ENCODE measurements around the gene INPP4B.

INPP4B gene

DNA sequence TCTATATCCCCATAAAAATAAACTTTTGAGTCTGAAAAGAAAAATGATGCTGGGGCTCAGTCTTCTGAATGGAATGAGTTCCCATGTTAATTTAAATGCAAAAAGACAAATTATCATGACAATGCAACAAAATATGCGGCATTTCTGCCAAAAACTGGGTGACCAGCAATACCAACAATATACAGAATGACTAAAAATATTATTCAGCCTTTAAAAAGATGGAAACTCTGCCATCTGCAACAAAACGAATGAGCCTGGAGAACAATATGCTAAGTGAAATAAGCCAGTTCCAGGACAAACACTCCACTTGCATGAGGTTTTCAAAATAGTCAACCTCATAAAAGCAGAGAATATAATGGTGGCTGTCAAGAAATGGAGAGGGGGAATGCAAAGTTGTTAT is 651.2 kb downstream of the INPP4B start:
- DNase-seq, result no peak

DNA sequence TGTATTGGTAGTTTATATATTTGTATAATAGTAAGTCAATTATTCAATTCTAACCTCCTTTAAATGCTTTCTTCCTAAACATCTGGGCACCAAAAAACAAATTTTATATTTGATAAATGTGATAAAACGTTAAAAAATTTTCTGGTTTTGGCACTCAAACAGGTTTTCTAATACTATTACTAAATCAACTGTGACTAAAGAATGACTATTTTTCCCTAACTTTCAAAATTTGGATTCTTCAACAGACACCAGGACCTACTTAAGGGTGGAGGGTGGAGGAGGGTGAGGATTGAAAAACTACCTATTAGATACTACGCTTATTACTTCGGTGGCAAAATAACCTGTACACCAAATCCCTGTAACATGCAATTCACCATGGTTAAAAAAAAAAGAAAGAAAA is 654.2 kb downstream of the INPP4B start:
- no peak for DNase-seq

DNA sequence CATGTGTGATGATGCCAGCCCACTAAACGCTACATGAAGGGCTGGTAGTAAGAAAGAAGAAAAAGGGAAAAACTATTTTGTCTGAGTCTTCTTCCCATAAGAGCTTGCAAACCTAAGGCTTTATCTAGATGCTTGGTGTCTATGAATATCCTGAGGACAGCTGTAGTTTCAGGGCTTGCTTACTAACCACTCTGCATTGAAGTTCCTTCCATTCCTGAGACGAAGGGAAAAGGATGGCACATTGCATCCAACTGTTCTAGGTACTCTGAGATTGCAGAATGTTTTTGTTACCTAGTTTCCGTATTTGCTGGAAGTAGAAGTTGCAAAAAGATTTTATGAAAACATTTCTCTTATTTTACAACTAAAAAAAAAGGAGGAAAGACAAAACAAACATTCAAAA is 665.1 kb downstream of the INPP4B start:
- DNase-seq, result no peak

DNA sequence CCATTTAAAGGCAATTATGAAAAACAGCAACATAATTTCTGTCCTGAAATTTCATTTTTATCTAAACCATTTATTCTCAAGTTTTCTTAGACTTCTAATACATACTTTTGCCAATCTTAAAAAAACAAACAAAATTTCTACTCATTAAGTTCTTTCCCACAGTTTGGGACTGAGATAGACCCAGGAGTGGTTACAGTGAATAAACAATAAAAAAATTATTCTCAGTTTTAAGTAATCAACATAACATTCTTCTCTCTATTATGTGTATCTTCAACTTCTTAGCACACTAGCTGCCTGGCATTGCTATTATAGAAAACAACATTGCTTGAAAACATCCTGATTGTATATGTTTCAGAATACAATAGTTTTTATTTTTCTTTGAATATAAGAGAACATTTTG is 676.9 kb downstream of the INPP4B start:
- DNase-seq, result no peak

DNA sequence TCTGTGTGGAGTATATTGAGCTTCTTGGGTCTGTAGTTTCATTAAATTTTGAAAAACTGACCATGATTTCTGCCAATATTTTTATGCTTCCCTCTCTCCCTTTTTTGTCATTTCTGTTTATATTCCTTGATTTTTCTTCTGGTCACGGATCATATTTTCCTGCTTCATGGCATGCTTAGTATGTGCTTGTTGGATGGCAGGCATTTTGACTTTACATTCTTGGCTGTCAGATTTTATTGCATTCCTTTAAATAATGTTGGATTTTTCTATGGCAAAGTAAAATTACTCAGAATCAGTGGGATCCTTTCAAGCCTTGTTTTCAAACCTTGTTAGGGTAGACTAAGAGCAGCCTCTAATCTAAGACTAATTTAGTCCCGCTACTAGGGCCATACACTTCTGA is 677.9 kb downstream of the INPP4B start:
- no peak for DNase-seq

DNA sequence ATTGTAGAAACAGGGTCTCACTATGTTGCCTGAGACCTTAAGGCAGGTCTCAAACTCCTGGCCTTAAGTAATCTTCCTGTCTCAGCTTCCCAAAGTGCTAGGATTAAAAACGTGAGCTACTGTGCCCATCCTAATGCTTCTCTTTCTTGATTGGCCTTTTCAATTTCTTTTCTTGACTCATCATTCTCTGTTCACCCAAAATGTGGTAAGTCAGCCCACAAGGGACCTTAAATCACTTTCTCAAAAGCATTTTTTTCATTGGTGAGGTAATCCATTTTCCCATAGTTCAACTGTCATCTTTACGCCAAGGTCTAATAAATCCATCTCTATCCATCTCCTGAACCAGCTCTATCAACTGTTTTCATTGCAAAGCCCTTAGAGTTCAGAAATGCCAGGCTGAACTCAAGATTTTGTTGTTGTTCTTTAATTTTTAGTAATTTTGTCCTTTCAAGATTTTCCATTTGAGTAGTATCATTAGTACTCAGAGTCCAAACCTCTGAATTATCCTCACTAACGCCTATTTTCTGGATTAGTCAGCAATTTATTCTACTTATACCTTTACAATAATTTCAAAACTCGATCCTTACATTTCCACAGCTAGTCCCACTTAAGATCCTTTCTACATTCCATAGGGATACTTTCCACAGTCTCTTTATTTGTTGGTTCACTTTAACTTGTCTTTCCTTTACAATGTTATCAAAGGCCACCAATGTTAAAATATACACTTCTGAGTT is 681.2 kb downstream of the INPP4B start:
- DNase-seq, result no peak

DNA sequence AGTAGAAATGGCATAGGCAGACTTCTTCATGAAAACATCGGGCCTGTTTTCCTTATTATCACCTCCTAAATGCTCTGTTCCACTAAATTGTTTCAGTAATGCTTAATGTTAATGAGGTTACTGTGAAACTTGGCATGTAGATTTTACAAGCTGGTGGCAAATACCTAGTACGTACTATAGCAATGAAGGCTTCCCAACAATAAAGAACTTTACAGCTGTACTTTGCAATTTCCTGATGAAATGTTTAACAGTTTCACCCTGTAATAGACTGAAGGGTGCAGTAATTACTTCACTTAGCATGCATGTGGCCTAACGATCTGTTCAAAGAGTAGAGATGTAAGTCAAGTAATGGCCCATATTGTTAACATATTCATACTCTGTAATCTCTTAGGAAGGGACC is 685.0 kb downstream of the INPP4B start:
- no peak for DNase-seq

DNA sequence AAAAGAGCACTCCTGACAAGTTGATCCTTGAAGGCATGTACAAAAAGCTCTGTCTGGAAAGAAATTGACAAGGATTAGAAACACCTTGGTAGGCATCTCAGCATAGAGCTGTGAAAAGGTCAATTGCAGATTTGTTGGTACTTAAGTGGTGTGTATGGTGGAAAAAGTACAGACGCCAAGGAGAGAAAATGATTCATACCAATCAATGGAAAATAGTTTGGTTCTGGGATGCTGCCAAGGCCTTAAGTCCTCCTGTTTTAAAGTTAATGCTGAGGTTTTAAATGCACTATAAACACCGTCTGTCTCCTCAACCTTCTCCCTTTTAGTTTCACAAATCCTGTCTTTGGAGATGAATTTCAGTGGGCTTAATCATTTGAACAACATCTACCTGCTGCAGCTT is 685.6 kb downstream of the INPP4B start:
- no peak for DNase-seq

DNA sequence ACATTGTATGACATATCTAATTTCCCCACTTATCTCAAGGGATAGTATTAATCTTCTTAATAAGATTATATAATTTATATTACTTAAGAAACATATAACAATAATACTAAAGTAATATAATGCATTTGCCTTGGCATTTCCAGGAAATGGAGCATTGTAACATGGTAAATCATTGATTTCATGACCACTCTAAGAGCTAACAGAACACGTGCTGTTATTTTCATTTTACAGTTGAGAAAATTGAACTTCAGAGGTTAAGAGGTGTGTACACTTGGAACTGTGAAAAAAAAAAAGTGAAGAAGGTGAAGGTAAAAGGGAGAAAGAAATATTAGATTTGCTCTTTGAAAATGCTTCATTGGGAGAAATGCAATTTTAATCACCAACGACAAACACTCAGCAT is 687.1 kb downstream of the INPP4B start:
- DNase-seq, result no peak

DNA sequence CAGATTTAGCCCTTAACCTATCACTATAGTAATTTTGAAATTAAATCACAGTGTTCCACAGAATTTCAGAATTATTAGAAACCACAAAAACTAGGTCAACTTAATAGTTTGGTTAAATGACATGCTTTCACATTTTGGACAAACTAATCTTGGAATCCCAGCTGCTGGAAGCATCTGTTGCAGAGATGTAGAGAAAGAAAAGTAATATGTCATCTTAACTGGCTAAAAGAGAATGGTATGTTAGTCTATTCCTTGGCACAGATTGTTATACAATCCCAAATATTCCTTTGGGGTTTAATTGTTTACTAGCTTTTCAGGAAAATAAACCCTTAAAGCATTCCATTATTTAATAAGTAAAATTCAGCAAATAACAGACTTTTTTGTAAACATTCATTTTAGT is 689.8 kb downstream of the INPP4B start:
- DNase-seq, result no peak

DNA sequence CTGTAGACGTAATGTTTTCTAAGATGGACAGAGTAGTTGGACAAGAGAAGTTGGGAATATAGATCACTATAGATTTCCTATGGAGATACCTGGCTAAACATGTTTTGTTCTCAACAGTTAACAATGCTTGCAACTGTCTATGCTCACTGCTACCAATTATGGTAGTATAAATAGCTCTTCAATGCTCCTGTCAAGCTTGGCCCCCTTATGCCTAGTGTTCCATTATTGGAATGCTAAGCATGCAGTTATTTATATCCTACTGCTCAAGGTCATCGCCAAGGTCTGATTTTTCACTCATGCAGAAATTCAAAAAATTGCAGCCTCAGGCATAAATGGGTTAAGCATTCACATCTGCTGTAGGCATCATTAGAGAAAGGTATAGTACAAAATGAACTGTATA is 690.8 kb downstream of the INPP4B start:
- no peak for DNase-seq

DNA sequence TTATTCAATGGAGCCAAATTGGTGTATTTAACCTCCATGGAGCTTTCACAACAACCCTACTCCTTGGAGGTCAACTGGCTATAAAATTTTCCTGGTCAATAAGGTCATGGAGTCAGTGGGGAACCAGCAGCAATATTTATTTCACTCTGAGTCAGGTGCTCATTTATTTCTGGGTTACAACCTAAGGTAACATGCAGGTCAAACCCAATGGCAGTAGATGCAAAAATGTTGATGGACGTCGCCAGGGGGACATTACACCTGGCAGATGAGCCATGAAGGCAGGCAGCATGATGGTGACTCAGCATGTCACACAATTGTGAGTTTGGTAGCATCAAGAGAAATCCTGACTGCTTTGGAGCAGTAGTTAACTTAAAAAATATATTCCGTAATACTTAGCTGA is 695.6 kb downstream of the INPP4B start:
- no peak for DNase-seq

DNA sequence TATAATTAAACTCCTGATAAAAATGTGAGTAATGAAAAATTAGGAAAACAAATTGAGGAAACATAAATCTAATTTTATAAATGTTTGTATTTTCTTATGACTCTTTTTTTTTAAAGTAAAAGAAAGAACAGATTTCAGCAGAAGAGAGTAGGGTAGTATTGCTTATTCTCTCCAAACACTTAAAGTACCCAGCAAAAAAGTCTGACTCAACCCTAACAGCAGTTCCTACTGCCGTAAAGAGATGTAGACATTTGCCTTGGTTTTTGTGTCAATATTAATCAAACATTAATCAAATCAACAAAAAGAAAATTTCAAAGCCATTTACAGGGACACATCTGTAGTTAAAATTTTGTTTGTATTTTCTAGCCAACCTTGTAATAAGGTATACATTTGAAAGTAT is 701.3 kb downstream of the INPP4B start:
- no peak for DNase-seq

DNA sequence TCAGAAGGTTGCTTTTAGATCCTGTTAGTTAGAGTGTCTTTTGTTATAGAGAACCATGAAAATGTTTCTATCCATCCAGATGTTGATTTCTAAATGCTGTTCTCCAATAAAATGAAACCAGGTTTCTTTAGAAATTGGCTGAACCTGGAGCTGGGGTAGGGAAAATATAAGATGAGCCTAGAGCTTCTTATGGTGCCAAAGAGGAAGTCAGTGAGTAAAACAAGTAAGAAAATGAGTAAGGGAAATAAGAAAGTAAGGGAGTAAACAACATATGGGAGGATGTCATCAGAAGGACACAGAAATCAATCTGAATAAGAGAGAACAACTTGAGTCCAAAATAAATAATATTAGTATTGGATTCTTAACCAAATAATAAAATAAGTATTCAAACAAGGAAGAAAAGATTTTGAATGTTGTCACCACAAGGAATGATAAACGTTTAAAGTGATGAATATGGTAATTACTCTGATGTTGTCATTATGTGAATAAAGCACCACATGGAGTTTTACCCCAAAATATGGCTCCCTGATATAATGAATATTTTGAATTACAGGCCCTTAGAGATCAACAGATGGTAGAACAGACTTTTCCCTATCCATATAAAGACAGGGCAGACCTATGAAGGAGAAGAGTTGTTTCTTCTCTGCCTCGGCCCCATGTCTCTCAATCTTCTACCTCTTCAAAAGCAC is 703.6 kb downstream of the INPP4B start:
- DNase-seq, result no peak

DNA sequence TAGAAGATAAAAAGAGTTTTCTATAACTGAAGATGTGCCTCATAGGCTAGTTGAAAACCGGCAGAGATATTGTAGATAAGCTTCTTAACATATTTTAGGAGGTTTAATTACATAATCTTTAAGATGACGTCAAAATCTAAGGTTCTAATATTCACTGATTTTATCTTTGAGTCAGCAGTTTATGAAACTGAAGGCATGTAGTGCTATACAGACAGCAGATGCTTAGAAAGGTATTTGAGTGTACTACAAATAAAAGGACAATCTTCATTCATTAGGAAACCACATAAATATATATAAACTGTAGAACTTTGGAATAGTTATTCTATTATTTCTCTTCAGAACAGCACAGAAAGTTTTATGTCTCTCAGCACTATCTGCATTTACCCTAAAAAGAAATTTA is 704.9 kb downstream of the INPP4B start:
- DNase-seq, result no peak

DNA sequence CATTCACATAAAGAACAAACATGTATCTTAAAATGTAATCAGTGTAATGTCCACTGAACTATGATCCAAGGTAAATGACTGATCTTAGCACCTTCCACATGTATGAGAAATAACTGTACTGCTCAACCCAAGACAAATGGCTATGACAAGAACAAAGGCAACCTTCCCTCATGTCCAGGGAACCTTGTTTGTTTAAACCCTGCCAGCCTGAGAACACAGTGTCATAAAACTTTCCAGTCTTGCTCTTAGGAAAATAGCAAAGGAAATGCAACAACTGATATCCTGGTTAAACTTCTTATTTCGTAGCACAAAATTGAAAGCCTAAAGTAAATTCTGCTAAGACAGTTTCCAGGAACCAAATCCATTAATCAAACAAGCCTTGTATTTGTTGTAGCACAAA is 715.4 kb downstream of the INPP4B start:
- no peak for DNase-seq

DNA sequence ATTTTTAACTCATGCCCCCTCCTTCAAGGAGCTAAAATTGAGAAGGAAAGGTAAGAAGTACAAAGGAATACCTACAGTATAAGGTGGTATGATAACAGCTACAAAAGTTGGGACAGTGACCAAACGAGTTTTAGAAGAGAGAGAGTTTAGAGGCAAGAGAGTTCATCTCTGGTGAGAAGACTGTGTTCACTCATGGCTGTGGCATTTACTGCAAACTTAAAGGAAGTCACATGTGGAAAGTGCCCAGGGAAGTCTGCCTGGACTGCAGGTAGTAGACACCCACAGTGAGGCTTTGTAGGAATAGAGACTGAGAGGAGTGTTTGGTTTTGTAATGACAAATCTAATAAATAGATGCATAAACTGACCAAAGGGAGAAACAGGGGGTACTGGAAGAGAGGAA is 716.2 kb downstream of the INPP4B start:
- no peak for DNase-seq

DNA sequence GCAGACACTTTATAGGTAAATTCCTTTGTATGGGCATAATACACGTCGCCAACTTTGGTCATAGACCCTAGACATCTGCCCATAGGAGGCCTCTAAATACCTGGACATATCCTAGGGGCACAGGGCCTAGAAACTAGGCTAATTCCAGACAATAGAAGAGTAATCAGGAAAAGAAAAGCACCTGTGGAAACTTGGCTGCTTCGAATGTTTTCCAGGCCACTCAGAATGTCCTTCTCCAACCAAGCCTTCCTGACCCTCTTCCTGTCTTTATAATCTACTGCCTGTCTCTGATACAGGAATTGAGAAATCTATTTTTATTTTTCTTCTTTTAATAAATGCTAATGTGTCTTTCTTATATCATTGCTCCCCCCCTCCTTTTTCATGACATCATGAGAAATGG is 716.6 kb downstream of the INPP4B start:
- no peak for DNase-seq

DNA sequence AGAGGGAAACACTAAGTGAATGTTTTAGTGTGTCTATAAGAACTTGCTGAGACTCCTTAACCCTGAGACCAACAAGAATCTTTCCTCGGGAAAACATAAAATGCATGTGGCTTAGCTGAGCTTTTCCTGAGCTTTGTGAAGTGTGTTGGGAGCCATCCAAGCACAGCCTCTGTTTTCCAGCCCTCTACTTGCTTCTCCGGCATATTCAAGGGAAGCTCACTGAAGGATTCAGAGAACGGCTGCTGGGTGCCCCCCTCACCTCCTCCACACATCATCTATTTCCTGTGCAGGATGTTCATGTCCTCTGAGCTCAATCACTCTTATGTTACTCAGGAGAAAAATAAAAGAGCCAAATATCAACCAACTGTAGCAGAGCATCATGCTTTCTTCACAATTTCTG is 717.6 kb downstream of the INPP4B start:
- DNase-seq, result no peak

DNA sequence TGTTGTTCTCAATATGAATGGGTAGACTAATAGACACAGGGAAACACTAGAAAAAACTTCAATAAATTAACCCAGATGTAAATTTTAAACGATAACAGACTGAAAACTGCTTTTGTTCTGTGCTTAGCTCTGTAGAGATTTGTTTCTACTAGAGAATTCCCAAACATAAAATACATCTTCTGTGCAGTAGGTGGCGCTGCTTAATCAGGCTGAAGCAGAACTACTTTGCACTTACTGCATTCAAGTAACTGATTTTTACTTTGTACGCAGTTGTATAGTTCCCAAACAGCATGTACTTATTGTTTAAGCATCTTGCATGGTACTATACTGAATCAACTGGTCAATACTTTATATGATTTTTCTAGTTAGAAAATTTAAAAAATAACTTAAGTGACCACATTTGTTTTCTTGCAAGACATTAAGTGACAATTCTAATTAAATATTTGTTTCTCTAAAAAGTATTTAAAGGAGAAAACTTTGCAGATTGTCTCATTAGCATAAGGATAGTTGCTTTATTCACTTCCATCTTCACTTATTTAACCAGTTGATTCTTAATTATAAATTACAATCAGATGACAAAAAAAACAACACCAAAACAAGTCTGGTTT is 719.1 kb downstream of the INPP4B start:
- peak; percentile 51 for DNase-seq

DNA sequence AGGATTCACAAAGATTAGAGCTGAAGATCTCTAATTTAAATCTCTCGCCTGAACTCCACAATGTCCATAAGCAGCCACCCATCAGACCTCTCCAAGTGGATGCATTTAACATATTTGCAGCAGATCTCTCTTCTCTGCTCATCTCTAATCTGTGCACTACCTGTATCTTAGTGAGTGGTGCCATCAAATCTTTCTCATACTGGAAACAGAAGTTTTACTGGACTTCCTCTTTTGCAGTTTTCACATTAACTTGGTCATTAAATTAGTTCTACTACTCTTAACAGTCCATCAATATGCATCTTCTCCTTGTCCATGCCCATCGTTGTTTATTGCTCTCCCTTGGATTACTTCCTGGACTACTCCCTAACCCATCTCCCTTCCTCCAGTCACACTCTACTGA is 721.2 kb downstream of the INPP4B start:
- DNase-seq, result no peak

DNA sequence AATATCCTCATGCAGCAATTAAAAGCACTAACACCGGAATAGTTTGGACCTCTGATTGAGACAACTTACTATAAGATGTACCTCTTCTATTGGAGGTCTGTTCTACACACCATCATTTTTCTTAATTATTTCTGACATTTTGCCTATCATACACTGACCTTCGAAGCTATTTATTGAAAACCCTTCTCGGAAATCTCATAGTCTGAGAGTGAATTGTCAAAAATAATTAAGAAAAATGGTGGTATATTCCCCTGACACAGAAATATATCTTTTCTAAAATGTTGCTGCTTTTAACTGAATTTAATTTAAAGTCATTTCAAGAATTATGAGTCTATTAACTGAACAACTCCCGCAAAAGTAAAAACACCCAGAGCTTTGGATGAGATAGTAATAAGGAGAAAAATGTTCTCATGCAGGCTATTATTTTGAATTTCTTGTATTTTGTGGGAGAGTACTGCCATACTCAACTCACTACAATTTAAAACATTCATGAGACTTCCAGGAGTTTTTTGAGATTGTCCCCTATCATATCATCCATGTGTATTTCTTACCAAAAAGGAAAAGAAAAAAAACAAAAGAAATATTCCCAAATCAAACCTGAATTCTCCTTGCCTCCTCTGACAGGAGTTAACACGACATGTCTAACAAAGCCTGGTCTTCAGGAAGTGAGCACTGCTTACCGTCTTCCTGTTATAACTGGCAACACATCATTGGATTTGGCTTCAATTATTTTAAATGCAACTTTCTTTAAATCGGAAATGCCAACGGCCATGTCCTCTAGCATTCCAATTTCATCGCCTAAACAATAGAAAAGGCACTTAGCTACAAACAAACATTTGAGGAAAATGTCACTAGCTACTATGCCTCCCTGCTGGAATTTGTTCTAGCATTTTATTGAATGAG is 724.4 kb downstream of the INPP4B start:
- DNase-seq, result no peak

DNA sequence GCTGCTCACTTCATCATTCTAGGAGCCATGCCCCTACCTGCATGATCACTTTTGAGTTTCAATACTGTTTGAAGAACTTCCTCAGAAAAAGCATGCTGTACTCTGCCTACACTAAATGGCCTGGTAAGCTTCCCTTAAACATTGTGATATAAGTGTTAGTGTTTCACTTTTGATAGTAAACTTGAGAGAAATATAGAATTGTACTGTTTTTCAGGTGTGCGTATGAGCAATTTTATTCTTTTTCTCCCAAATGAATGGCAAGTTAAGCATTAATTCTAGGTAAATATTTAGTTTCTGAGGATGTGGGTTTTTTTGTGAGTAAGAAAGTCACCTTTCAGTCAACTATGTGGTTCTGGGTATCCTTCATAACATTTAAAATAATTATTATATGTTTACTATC is 725.2 kb downstream of the INPP4B start:
- no peak for DNase-seq

DNA sequence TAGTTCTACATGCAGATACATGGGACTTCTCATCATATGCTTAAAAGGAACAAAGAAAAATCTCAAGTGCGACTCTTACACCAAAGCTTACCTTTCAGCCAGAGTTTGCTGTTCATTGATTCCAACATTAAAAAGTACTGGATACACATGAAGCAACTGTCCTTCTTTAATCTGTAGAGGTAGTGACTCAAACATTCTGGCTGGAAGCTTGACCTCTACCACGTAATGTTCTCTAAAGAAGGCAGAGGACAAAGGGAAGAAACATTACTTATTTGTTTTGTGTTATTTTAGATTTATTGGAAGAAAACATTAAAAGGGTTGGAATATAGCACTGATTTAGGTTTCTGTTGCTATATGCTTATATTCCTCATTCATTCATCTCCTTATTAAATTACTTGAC is 733.6 kb downstream of the INPP4B start:
- DNase-seq, result no peak

All from activated naive CD4-positive, alpha-beta T cell treated with Interleukin-2 at 50 U/mL for 16 hours (primary cell).